Activated CD4-positive, alpha-beta memory T cell treated with anti-CD3 and anti-CD28 coated beads for 36 hours (primary cell): Measurements from ENCODE around the gene FOXJ3. TPM values are rescaled to one million over a fixed set of nuclear protein-coding genes. Genes with fewer than 3 reads are reported as not detected.
A peak's percentile ranks its signal among the peaks of the same experiment; 100 is the strongest.

Source experiments
- CTCF ChIA-PET: fragments of 350-600 bp; sonication (Branson Sonifier 250); formaldehyde crosslinking; loops from one replicate; lab custom pipeline; 2021; ENCODE audit warnings: antibody characterized with exemption, inconsistent platforms; lab: Charles Lee
- POLR2A ChIA-PET: fragments of 350-600 bp; sonication (Branson Sonifier 250); formaldehyde crosslinking; loops from one replicate; lab custom pipeline; 2021; ENCODE audit warnings: antibody characterized with exemption; lab: Charles Lee
- DNase-seq: peaks from one replicate; pipeline ENCODE4 v3.0.0-alpha.2; 2020
- H3K27ac Mint-ChIP-seq: one replicate; pipeline ENCODE4 v1.8.0; 2021; ENCODE audit warnings: mixed read lengths
- H3K27me3 Mint-ChIP-seq: one replicate; pipeline ENCODE4 v1.8.0; 2021; ENCODE audit warnings: mixed read lengths
- H3K36me3 Mint-ChIP-seq: one replicate; pipeline ENCODE4 v1.8.0; 2021; ENCODE audit warnings: mixed read lengths
- H3K4me1 Mint-ChIP-seq: one replicate; pipeline ENCODE4 v1.8.0; 2021; ENCODE audit warnings: low read depth, mixed read lengths
- H3K4me3 Mint-ChIP-seq: one replicate; pipeline ENCODE4 v1.8.0; 2021; ENCODE audit warnings: mild to moderate bottlenecking, mixed read lengths
- H3K9me3 Mint-ChIP-seq: one replicate; pipeline ENCODE4 v1.8.0; 2021; ENCODE audit warnings: mixed read lengths
- intact Hi-C: fragments of 100-400 bp; cut with micrococcal nuclease; formaldehyde crosslinking; loops from one replicate; pipeline ENCODE4 v1.15.1; 2023
- total RNA-seq, 2 experiments: library from RNA; stranded (reverse); gene quantifications; one replicate each; pipeline ENCODE4 v1.2.3, GENCODE V29; 2021

Gene FOXJ3
- total RNA-seq, 2 experiments from 2014 or later: 37.3 to 40.8 TPM

DNA sequence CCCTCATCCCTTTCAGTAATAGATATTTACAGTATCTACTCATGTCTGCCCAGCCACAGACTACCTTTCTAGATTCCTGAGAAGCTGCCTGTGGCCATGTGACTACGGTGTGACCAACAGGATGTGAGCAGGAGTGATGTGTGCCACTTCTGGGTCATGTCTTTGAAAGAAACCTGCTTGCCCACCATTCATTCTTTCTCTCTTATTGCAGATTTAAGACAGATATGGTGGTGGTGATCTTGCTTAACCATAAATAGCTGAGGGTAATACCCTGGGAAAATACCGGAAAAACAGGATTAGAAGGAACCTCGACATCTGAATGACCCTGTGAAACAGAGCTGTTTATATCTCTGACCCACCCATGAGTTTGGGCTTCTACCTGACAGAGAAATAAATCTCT lies 128.9 kb downstream of the FOXJ3 start:
- no peak overlapping the region for H3K27ac Mint-ChIP-seq
- H3K27me3 Mint-ChIP-seq: no peaks in the 10 kb centered on the region
- peaks cover 15% of the 10 kb centered on the region for H3K9me3 Mint-ChIP-seq
- no peak overlapping the region for H3K4me3 Mint-ChIP-seq
- CTCF ChIA-PET: no interaction called here
- intact Hi-C loops: no loop called here
- peaks cover 24% of the 10 kb centered on the region for H3K4me1 Mint-ChIP-seq
- POLR2A ChIA-PET: no interaction called here
- H3K36me3 Mint-ChIP-seq: peaks cover 51% of the 10 kb centered on the region
- DNase-seq: peak; percentile 15

DNA sequence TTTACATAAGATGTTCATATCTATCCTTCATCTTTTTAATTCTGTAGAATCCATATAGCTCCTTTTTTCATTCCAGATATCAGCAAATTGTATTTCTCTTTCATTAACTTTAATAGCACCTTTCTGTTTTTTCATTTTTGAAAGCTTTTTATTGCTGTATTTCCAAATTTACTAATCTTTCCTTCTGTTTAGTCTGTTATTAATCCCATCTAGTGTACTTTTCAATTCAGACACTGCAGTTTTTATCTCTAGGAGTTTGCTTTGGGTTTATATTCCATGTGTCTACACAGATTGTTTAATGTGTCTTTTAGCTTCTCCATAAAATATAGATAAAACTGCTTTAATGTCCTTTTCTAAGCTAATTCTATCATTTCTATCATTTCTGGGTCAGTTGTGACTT lies 133.0 kb downstream of the FOXJ3 start:
- ChIA-PET POLR2A (no interaction called here), CTCF (interaction anchor here (1.1 kb wide), 1 partner anchor 29 kb away, joined by 4 read pairs; no protein-coding TSS in a partner anchor)
- H3K27me3 Mint-ChIP-seq: no peaks in the 10 kb centered on the region
- DNase-seq: no peak
- peaks cover 10% of the 10 kb centered on the region for H3K4me1 Mint-ChIP-seq
- H3K27ac Mint-ChIP-seq: no peak overlapping the region
- peaks cover 50% of the 10 kb centered on the region for H3K36me3 Mint-ChIP-seq
- H3K9me3 Mint-ChIP-seq: peaks cover 15% of the 10 kb centered on the region
- intact Hi-C loops: no loop called here
- H3K4me3 Mint-ChIP-seq: no peak overlapping the region

DNA sequence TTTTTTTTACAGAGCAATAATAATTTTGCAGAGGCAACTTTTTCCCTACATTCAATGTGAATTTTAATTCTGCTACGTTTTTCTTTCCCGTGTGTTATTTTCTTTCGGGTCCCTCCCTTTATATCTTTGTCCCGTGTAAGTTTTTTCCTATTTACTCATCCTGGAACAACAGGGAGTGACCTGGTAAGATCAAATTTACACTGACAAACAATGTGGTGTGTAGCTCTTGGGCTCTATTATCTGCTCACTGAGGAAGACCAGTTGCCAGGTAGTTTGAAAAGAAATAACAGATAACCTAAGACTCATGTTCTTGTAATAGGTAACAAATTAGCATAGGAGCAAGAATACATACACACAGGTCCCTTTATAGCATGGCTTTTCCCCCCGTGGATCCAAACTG lies 136.8 kb downstream of the FOXJ3 start:
- peaks cover 31% of the 10 kb centered on the region for H3K36me3 Mint-ChIP-seq
- no peak for DNase-seq
- no peaks in the 10 kb centered on the region for H3K4me1 Mint-ChIP-seq
- H3K27ac Mint-ChIP-seq: no peak overlapping the region
- intact Hi-C loops: no loop called here
- H3K4me3 Mint-ChIP-seq: no peak overlapping the region
- ChIA-PET CTCF (no interaction called here), POLR2A (no interaction called here)
- H3K27me3 Mint-ChIP-seq: no peaks in the 10 kb centered on the region
- H3K9me3 Mint-ChIP-seq: peaks cover 15% of the 10 kb centered on the region

DNA sequence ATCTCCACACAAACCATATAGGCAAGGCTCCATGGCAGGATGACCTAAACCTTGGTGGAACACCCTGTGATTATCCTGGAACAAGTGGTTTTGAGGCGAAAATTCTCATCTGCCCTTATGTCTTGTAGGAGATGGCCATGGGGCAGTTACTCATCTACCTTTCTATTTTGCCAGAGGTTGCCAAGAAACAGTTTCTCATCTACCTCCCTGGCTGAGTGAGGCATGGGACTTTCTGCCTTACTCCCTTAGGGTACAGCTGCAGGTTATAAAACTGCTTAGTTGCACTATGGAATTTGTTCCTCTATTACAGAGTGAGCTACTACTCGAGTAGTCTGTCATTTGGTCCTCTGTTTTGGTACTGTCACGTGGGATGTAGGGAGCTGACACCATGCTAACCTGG lies 139.2 kb downstream of the FOXJ3 start:
- ChIA-PET CTCF (no interaction called here), POLR2A (no interaction called here)
- DNase-seq: no peak
- Mint-ChIP-seq H3K9me3 (no peaks in the 10 kb centered on the region), H3K4me1 (no peaks in the 10 kb centered on the region), H3K27ac (no peak overlapping the region), H3K4me3 (no peak overlapping the region), H3K36me3 (peaks cover 24% of the 10 kb centered on the region), H3K27me3 (no peaks in the 10 kb centered on the region)
- intact Hi-C loops: no loop called here

DNA sequence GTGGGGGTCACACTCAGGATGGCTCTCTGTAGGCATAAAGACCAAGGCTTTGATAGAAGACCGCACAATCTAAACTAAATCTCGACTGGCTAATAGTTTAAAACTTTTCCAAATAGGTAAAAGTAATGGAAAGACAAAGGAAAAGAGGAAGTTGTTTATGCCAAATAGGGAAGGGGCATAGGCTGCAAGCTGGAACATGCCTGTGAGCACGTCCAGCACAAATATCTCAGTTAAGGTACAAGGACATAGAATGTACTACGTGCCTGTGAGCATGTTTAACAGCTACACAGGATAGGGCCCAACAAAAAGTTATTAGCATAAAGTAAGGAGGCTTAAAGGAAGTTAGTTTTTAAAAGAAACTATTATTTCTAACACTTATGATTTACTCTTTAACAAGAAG lies 142.9 kb downstream of the FOXJ3 start:
- no peaks in the 10 kb centered on the region for H3K27me3 Mint-ChIP-seq
- peaks cover 20% of the 10 kb centered on the region for H3K36me3 Mint-ChIP-seq
- POLR2A ChIA-PET: no interaction called here
- intact Hi-C loops: no loop called here
- no peak for DNase-seq
- H3K27ac Mint-ChIP-seq: no peak overlapping the region
- no peak overlapping the region for H3K4me3 Mint-ChIP-seq
- CTCF ChIA-PET: interaction anchor here (1.7 kb wide), 1 partner anchor 19 kb away, joined by 7 read pairs; no protein-coding TSS in a partner anchor
- no peaks in the 10 kb centered on the region for H3K9me3 Mint-ChIP-seq
- peaks cover under 1% of the 10 kb centered on the region for H3K4me1 Mint-ChIP-seq

DNA sequence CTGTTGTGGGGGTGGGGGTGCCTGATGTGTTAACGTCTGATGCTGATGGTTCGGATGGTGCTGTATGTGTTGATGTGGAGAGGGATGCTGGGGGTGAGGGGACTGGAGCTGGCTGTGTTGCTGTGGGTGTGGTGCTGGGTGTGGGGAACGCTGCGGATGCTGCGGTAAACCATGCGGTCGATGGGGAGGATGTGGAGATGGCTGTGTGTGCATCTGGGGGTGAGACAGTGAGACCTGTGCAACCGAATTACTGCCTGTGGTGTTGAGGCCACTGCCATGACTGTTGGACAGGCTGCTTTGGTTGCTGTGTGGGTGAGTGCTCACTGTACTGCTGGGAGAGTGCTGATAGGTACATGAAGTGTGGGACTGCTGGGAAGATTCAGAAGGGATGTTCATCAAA lies 143.7 kb downstream of the FOXJ3 start:
- intact Hi-C loops: no loop called here
- POLR2A ChIA-PET: no interaction called here
- no peaks in the 10 kb centered on the region for H3K9me3 Mint-ChIP-seq
- peaks cover 20% of the 10 kb centered on the region for H3K36me3 Mint-ChIP-seq
- CTCF ChIA-PET: interaction anchor here (1.1 kb wide), 1 partner anchor 18 kb away, joined by 4 read pairs; no protein-coding TSS in a partner anchor
- peaks cover 5% of the 10 kb centered on the region for H3K4me1 Mint-ChIP-seq
- H3K27me3 Mint-ChIP-seq: no peaks in the 10 kb centered on the region
- H3K27ac Mint-ChIP-seq: no peak overlapping the region
- no peak overlapping the region for H3K4me3 Mint-ChIP-seq
- no peak for DNase-seq

DNA sequence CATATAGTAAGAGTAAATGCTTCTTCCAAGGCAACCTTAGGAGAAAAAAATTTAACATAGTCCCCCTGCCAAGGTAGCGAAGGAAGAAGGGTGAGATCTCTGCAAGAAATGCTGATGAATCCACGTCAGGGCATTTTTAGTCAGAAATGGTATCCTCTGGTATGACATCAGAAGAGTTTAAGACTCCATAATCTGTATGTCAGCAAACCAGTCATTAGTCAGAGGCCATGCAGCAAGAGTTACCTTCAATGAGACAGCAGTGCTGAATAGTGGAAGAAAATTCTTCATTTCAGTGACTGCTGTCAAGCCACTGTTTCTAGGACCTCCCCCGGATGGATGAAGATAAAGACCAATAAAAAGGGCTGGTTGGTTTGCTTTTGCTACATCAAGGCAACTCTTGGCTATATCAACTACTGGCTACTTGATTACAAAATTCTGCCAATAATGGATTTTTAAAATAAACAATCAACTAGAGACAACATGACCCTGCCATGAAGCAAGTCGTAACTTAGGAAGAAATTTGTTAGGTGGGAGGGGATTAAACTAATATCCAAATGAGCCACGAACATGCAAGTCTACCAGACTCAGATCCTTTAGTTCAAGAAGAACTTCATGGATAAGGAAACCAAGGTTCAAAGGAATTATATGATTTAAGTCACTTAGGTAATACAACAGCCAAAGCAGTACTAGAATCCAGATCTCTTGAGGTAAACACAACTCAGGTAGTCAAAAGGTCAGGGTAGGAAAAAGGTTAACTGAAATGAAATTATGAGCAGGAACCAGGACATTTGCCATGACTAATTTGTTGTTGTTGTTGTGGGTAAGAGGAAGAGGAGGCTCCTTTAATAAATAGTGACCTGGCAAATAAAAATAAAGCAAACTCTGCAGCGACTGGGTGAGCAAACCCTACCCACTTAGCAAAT lies 144.8 kb downstream of the FOXJ3 start:
- Mint-ChIP-seq H3K4me3 (no peak overlapping the region), H3K36me3 (peaks cover 23% of the 10 kb centered on the region), H3K4me1 (peaks cover 9% of the 10 kb centered on the region), H3K27me3 (no peaks in the 10 kb centered on the region), H3K27ac (no peak overlapping the region), H3K9me3 (no peaks in the 10 kb centered on the region)
- intact Hi-C loops: no loop called here
- ChIA-PET POLR2A (no interaction called here), CTCF (interaction anchor here (1.1 kb wide), 2 partner anchors 16 kb away, joined by 3 to 4 read pairs; no protein-coding TSS in a partner anchor)
- no peak for DNase-seq

DNA sequence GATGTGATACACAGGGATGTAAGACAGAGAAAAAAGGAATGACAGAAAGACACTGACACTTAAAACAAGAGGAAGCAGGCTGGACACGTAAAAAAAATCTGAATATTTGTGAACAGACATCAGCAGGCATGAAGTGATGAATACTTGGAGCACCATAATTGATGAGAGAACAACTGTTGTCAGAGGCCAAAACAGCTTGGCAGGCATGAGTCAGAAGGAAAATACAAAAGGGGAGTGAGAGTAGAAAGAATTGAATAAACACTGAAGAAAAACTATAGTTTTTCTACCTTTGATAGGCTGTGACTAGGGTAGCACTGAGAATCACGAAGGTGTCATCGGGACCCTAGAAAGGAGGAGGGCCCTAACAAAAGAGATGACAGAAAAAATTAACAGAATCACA lies 148.9 kb downstream of the FOXJ3 start:
- peaks cover 14% of the 10 kb centered on the region for H3K36me3 Mint-ChIP-seq
- DNase-seq: no peak
- no peaks in the 10 kb centered on the region for H3K9me3 Mint-ChIP-seq
- intact Hi-C loops: no loop called here
- H3K27ac Mint-ChIP-seq: peak overlapping the region; percentile 70
- no peaks in the 10 kb centered on the region for H3K27me3 Mint-ChIP-seq
- peaks cover 9% of the 10 kb centered on the region for H3K4me1 Mint-ChIP-seq
- ChIA-PET POLR2A (no interaction called here), CTCF (interaction anchor here (1.9 kb wide), 1 partner anchor 13 kb away, joined by 10 read pairs; no protein-coding TSS in a partner anchor)
- no peak overlapping the region for H3K4me3 Mint-ChIP-seq

DNA sequence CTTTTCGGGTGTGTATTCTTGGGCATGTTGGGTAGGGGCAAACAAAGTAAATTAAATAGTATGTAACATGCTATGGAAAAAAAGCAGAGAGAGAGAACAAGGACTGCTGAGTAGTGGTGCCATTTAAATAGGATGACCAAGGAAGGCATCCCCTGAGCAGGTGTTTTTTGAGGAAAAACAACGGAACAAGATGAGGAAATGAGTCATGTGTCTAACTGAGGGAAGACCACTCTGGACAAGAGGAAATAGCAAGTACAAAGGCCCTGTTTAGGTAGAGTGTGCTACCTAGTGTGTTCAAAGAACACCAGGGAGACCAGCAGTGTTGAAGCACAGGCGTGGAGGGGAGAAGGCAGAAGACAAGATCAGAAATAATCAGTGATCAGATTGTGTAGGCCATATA lies 150.4 kb downstream of the FOXJ3 start:
- intact Hi-C loops: no loop called here
- Mint-ChIP-seq H3K9me3 (no peaks in the 10 kb centered on the region), H3K4me1 (peaks cover 9% of the 10 kb centered on the region), H3K36me3 (peaks cover 8% of the 10 kb centered on the region), H3K27me3 (no peaks in the 10 kb centered on the region), H3K27ac (no peak overlapping the region), H3K4me3 (no peak overlapping the region)
- POLR2A ChIA-PET: no interaction called here
- DNase-seq: no peak
- CTCF ChIA-PET: interaction anchor here (1.9 kb wide), 1 partner anchor 11 kb away, joined by 10 read pairs; no protein-coding TSS in a partner anchor

DNA sequence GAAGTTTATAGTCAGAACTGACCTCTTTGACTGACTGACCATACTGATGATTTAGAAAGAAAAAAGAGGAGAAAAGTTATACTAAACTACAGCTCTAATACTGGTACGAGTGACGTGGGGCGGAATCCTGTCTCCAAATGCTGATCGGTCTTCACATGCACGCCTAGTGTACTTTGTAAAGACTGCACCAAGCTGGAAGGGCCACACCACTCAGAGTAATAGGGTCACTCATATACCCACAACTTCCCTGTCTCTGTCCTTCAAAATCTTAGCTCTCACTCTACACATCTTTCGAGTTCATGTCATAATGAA lies 151.1 kb downstream of the FOXJ3 start:
- DNase-seq: no peak
- H3K9me3 Mint-ChIP-seq: no peaks in the 10 kb centered on the region
- H3K27me3 Mint-ChIP-seq: no peaks in the 10 kb centered on the region
- H3K4me3 Mint-ChIP-seq: no peak overlapping the region
- CTCF ChIA-PET: interaction anchor here (3.6 kb wide), 1 partner anchor 11 kb away, joined by 16 read pairs; no protein-coding TSS in a partner anchor
- peaks cover 10% of the 10 kb centered on the region for H3K36me3 Mint-ChIP-seq
- H3K27ac Mint-ChIP-seq: no peak overlapping the region
- POLR2A ChIA-PET: no interaction called here
- peaks cover 9% of the 10 kb centered on the region for H3K4me1 Mint-ChIP-seq
- intact Hi-C loops: no loop called here

DNA sequence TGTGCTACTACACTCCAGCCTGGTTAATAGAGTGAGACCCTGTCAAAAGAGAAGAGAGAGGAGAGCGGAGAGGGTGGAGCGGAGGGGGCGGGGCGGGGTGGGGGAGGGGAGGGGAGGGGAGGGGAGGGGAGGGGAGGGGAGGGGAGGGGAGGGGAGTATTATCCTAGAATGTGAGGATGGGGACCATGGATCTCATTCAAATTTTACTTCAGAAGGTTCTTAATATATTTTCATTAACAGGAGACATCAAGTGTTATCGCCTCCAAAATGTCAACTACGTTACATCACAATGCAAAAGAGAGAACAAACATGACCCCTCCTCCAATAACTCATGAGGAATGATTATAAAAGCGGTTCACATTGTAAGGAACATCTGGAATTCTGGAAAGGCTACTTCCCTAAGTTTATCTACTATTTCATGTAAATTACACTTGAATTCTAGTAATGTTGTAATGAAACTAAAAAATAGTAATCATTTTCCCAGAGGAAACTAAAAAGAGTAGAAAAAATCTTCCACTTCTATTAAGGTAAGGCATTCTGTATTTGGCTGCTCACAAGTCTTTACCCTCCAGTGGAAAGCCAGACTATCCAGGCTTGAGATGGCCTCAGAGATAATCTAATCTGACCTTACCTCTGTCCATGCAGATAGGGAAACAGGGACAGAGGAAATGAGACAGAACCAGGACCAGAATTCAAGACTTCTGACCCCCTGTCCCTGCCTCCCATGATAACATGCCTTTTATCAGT lies 151.7 kb downstream of the FOXJ3 start:
- no peak overlapping the region for H3K27ac Mint-ChIP-seq
- no peak for DNase-seq
- intact Hi-C loops: no loop called here
- H3K9me3 Mint-ChIP-seq: no peaks in the 10 kb centered on the region
- POLR2A ChIA-PET: no interaction called here
- H3K4me1 Mint-ChIP-seq: peaks cover 9% of the 10 kb centered on the region
- H3K27me3 Mint-ChIP-seq: no peaks in the 10 kb centered on the region
- no peak overlapping the region for H3K4me3 Mint-ChIP-seq
- H3K36me3 Mint-ChIP-seq: peaks cover 9% of the 10 kb centered on the region
- CTCF ChIA-PET: interaction anchor here (3.6 kb wide), 1 partner anchor 10 kb away, joined by 16 read pairs; no protein-coding TSS in a partner anchor

DNA sequence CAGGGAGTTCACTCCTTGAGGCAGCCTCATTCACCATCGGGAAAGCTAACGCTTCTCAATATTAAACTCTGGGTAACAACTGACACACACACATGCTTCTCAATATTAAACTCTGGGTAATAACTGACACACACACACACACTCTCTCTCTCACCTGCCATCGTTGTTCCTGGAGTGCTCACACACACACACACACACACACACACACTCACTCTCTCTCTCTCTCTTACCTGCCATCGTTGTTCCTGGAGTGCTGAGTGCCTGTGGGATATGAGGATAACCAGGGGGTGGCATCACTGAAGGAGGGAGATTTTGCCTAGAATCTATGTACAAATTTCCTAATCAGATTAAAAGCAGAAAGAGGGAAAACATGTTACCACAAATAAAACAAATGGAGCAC lies 153.3 kb downstream of the FOXJ3 start:
- Mint-ChIP-seq H3K4me3 (no peak overlapping the region), H3K36me3 (peaks cover 11% of the 10 kb centered on the region), H3K27me3 (no peaks in the 10 kb centered on the region), H3K27ac (no peak overlapping the region), H3K9me3 (no peaks in the 10 kb centered on the region), H3K4me1 (peaks cover 7% of the 10 kb centered on the region)
- intact Hi-C loops: no loop called here
- DNase-seq: no peak
- ChIA-PET POLR2A (no interaction called here), CTCF (interaction anchor here (3.6 kb wide), 1 partner anchor 8 kb away, joined by 16 read pairs; no protein-coding TSS in a partner anchor)
